Measurements from ENCODE around the gene TTC23L.
"Not testable (repeated sequence)": the region's sequence is repeated elsewhere in the genome, so short reads cannot be mapped to it uniquely, and the experiment has no call there.

Gene TTC23L, protein sequence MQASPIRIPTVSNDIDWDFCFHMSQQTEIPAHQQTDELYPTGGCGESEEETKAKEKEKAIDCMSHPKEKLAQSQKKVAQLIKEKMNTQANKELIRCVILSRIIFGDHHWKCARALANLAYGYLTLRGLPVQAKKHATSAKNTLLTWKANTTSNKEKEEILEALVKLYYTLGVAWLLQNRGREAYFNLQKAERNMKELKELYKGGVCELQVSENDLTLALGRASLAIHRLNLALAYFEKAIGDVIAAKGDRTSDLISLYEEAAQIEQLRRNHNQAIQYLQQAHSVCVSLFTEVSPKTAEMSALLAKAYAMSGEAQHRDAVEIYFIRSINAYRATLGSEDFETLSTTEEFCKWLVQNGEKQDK

DNA sequence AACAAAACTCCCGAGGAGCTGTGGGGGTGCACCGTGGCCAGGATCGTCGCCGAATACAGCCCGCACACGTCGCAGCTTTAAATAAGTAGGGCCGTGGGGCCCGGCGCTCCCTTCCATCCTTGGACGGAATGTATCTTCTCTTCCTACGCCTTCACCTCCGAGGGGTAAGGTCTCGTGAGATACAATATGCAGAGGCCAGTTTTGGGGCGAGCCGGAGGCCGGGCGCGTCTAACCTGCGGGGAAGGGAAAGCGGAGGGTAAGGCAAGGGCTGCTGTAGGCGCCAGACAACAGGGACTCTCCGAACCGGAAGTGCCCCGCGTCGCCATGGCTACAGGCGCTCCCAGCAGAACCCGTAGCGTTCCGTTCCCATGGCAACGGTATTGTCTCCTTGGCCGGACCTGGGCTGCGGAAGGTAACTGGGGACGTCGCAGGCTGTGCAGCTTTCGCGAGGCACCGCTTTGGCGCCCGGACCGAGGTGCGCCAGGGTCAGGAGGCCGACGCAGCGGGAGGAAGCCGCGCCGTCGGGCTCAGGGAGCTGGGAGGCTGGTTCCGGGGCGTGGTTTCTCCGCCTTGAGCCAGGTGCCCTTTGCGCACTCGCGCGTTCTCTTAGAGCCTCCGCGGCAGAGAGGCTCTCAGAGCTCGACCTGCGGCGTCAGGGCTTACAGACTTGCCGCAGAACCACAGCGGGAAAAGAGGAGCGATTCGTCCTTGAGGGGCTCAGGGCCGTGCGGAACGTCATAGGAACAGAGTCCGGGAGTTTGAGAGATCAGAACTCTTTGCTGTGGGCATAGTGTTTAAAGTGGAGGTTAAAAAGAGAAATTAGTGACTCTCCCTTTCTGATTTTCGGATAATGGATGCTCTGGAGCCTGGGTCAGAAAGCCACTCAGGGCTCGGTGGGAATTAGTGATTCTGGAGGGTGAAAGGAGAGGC is at the start of gene TTC23L:
TTC23L (plus strand) TSS at position 380 of the 930 bp plus-strand sequence. CDS start 1,508 bp downstream, outside the sequence.
- DNase-seq (ENCODE audit: low spot score): peak; percentile 49

DNA sequence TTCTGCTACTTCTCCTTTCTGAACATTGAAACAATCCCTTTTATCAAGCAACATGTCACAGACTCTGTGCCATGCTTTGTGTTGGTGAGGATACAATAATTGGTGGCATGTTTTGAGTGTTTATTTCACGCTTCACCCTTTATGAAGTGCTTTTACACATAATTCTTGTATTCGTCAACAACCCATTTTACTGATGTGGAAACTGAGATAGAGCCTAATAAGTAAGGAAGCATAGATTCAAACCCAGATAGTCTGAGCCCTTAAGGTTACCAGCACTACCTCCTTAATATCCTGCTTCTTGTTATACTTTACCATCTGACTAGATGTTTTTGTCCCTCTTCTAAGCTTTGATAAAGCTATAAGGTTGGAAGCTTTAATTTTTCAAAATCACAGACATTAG is 49.3 kb upstream of the TTC23L start:
- no peak for DNase-seq (ENCODE audit: low spot score)

DNA sequence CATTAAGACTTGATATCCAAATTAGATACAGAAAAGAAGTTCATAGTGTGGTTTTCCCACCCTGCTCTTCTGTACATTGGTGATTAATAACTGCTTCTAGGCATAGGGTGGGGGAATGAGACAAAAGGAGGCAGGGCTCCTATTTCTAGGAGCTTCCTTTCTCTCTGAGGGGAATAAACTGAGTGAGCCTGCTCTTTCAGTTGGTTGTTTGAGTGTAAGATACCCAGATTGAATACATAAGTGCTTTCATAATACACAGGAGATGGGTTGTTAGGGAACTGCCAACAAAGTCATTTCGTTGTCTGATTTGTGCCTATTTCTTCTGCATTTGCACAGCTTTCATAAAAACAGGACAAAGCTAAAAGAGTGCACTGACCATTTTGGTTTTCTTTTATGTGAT is 48.9 kb upstream of the TTC23L start:
- DNase-seq (ENCODE audit: low spot score): no peak

GRCh38 chr5:34791761-34792244 is 47.2 kb upstream of the TTC23L start:
- no peak for DNase-seq (ENCODE audit: low spot score)

DNA sequence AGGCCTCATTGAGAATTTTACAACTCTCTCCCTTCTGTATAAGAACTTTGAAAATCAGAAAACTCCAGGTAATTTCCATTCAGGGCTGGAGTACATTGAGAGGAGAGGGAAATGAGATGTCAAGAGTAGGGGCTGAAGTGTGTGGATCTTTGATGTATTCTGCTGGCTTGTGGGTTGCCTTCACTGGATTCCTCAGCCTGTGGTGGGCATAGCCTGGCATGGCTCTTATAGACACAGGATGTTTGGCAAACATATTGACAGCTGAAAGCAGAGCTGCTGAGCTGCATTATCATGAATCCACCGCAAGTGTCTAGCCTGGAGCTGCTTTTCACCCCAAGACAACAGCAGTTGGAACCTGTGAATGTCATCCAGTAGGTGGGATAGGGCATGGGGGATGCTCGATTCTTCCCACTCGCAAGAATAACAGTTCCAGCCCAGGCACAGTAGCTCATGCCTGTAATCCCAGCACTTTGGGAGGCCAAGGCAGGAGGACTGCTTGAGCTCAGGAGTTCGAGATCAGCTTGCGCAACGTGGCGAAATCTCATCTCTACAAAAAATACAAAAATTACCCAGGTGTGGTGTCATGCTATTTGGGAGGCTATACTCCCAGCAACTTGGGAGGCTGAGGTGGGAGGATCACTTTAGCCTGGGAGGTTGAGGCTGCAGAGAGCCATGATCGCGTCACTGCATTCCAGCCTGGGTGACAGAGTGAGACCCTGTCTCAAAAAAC is 36.0 kb upstream of the TTC23L start:
- no peak for DNase-seq (ENCODE audit: low spot score)

- DNase-seq (ENCODE audit: low spot score): no peak
These were observed 34.8 kb upstream of the TTC23L start for GRCh38 chr5:34803974-34804732.

GRCh38 chr5:34804913-34805312 is 34.1 kb upstream of the TTC23L start:
- no peak for DNase-seq (ENCODE audit: low spot score)

- DNase-seq (ENCODE audit: low spot score): no peak
These were observed 32.4 kb upstream of the TTC23L start for GRCh38 chr5:34806532-34806931.

DNA sequence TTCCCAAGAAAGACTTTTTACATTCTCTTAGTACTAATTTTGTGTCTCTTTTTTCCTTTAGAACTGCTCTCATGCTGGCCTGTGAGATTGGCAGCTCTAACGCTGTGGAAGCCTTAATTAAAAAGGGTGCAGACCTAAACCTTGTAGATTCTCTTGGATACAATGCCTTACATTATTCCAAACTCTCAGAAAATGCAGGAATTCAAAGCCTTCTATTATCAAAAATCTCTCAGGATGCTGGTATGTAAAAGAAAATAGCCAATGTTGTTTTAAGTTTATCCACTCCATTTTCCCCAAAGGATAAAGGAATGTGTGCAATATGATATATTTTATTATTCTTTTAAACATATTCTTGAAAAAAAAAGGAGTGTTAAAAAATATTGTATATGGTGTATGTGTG is 27.3 kb upstream of the TTC23L start:
- DNase-seq (ENCODE audit: low spot score): no peak

DNA sequence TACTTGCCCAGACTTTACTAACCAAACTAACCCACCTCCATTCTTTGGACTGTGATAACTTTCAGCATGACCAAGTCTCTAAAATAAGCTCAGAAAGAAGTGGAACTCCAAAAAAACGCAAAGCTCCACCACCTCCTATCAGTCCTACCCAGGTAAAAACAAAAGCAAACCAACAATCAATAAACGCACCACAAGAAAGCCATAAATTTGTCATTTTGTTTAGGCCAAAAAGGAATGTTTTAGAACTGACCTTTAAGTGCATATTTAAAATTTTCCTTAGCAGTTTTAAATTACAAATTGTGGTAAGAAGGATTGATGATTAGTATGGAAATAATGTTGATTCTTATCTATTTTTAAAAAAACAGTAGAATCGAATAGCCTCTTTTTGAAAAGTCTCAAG is 25.5 kb upstream of the TTC23L start:
- no peak for DNase-seq (ENCODE audit: low spot score)

DNA sequence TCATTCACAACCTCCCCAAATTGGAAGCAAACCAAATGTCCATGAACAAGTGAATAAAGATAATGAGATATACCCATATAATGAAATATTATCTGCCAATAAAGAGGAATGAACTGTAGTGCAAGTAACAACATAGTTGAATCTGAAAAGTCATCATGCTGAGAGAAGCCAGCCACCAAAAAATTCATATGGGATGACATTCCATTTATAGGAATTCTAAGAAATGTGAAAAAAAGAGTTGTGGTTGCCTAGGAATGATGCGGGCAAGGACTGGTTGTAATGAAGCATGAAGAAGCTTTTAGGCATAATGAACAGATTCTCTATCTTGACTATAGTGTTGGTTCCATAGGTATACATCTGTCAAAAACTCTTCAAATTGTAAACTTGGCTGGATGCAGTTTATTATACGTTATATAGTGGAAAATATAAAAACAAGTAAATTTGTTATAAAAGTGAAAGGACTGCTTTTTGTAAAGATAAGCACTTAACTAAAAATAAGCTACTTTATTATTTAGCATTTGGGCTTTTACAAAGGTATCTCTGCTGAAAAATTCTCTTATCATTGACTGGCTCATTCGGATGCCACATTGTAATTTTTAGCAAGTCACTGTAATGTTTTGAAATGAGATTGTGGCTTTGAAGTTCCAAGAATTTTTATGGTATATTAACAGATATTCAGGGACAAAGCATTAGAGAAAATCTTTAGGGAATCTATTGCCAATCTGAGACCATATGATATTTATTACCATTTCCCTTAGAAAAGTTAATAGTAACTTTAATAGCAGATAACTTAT is 21.2 kb upstream of the TTC23L start:
- DNase-seq (ENCODE audit: low spot score): no peak

GRCh38 chr5:34818717-34819116 is 20.2 kb upstream of the TTC23L start:
- no peak for DNase-seq (ENCODE audit: low spot score)

GRCh38 chr5:34820593-34820992 is 18.4 kb upstream of the TTC23L start:
- no peak for DNase-seq (ENCODE audit: low spot score)

DNA sequence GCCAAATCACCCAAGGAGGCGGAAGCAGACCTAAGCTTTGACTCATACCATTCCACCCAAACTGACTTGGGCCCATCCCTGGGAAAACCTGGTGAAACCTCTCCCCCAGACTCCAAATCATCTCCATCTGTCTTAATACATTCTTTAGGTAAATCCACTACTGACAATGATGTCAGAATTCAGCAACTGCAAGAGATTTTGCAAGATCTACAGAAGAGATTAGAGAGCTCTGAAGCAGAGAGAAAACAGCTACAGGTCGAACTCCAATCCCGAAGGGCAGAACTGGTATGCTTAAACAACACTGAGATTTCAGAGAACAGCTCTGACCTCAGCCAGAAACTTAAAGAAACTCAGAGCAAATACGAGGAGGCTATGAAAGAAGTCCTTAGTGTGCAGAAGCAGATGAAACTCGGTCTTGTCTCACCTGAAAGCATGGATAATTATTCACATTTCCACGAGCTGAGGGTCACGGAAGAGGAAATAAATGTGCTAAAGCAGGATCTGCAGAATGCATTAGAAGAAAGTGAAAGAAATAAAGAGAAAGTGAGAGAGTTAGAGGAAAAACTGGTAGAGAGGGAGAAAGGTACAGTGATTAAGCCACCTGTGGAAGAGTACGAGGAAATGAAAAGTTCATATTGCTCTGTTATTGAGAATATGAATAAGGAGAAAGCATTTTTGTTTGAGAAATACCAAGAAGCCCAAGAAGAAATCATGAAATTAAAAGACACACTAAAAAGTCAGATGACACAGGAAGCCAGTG is 15.8 kb upstream of the TTC23L start:
- DNase-seq (ENCODE audit: low spot score): no peak

GRCh38 chr5:34826347-34826746 is 12.6 kb upstream of the TTC23L start:
- no peak for DNase-seq (ENCODE audit: low spot score)

DNA sequence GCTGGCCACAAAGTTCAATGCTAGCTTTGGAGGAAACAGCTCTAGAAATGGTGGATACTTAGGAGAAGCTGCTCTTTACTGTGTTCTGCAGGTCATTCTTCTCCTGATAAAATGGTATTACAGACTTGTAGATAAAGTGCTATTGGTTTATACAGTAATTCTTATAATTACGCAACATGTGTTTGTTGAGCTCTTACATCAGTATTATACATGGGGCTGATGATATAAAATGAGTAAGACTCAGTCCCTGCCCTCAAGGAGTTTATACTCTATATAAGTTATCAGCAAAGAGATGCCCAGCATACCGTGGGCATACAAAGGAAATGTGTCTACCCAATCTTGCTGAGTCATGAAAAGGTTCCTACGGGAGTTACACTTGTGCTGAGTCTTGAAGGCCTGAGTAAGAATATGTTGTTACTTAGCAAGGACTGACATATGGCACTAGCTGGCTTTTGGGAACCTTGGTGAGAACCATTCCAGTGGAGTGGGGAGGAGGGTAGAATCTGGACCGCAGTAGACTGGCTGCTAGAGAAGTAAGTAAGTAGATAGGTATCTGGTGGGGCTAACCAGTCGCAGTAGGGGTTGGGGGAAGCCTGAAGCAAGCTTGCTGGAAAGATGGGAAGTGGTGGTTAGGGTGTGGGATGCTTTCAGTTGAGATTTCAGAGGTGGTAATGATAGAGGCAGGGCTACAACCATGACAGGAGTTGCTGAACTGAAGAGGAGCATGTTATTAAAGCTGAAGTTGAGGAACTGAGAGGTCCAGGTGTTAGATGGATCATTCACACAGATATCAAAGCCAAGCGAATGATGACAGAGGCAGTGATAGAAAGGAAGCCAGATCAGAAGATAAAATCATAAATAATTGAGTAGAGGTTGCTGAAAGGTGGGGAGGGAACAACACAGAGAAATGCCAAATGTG is 11.1 kb upstream of the TTC23L start:
- no peak for DNase-seq (ENCODE audit: low spot score)

GRCh38 chr5:34830827-34831226 is 8.1 kb upstream of the TTC23L start:
- DNase-seq (ENCODE audit: low spot score): not testable (repeated sequence)

GRCh38 chr5:34831303-34831702 is 7.7 kb upstream of the TTC23L start:
- DNase-seq (ENCODE audit: low spot score): no peak

- no peak for DNase-seq (ENCODE audit: low spot score)
These were observed 6.4 kb upstream of the TTC23L start for GRCh38 chr5:34832568-34832967.
